Measurements from ENCODE around the gene PXMP4. TPM values are rescaled to one million over a fixed set of nuclear protein-coding genes. Genes with fewer than 3 reads are reported as not detected.

PXMP4 gene
- total and polyA plus RNA-seq, 9 of the 15 experiments (the other 6 are each of a cell fraction or from before 2014, with no cell fraction given) = 4.8 to 29.1 (median 6.8) TPM

DNA sequence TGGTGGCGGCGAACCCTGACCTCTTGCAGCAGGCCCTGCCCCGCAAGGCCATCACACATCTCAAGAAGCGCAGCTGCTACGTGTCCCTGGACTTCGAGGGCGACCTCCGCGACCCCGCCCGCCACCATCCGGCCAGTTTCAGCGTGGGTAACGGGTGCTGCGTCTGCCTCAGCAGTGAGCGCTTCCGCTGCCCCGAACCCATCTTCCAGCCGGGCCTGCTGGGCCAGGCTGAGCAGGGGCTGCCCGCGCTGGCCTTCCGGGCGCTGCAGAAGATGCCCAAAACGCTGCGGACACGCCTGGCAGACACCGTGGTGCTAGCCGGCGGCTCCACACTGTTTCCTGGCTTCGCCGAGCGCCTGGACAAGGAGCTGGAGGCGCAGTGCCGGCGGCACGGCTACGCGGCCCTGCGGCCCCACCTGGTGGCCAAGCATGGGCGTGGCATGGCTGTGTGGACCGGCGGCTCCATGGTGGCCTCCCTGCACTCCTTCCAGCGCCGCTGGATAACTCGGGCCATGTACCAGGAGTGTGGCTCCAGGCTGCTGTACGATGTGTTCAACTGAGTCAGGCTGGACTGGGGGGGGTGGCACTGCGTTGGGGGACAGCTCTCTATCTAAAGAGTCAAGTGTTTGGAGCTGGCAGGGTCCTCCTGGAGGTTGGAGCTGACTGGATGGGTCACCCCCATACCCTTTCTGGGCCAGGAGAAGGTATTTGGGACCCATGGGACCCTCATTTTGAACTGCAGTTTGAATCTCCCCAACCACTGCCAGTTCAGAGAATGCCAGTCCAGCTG lies 52.2 kb downstream of the PXMP4 start (continued):
- TF ChIP-seq, protein P1, sequence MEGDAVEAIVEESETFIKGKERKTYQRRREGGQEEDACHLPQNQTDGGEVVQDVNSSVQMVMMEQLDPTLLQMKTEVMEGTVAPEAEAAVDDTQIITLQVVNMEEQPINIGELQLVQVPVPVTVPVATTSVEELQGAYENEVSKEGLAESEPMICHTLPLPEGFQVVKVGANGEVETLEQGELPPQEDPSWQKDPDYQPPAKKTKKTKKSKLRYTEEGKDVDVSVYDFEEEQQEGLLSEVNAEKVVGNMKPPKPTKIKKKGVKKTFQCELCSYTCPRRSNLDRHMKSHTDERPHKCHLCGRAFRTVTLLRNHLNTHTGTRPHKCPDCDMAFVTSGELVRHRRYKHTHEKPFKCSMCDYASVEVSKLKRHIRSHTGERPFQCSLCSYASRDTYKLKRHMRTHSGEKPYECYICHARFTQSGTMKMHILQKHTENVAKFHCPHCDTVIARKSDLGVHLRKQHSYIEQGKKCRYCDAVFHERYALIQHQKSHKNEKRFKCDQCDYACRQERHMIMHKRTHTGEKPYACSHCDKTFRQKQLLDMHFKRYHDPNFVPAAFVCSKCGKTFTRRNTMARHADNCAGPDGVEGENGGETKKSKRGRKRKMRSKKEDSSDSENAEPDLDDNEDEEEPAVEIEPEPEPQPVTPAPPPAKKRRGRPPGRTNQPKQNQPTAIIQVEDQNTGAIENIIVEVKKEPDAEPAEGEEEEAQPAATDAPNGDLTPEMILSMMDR (IDR thresholded peaks at IDR 0.05 in 2 of 3, conservative IDR thresholded peaks at IDR 0.05 in 1 of 3; ENCODE audit: insufficient read depth in 2 of 3, low read depth in 1 of 3, low read length in 3 of 3) = peak; percentile 57 to 78 (median 77)

DNA sequence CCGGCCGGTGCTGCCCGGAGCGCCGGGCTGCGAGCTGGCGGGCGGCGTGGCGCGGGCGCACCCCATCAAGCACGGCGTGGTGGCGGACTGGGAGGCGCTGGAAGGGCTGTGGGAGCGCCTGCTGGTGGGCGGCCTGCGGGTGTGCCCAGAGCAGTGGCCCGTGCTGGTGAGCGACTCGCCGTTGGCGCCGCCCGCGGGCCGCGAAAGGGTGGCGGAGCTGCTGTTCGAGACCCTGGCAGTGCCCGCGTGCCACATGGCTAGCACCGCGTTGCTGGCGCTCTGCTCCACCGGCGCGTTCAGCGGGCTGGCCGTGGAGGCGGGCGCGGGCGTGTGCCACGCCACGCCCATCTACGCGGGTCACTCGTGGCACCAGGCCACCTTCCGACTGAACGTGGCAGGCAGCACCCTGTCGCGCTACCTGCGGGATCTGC lies 52.9 kb downstream of the PXMP4 start:
- Histone ChIP-seq H4K20me1 (replicated peaks; ENCODE audit: control insufficient read depth, insufficient read depth, low read length) (peaks cover 7% of the 10 kb centered on the region; the same call in 1 of the 2 replicates), H3K79me2 (ENCODE audit: control insufficient read depth, insufficient read depth, low read length) (peaks cover 28% of the 10 kb centered on the region), H3K9me3 (replicated peaks; ENCODE audit: control insufficient read depth, insufficient read depth, low read depth, low read length) (no peaks in the 10 kb centered on the region), H2AFZ (ENCODE audit: low read depth, low read length) (no peak overlapping the region), H3K4me1 (replicated peaks in 1 of 2; ENCODE audit: control insufficient read depth in 2 of 2, insufficient read depth in 2 of 2, low read length in 2 of 2) (peaks cover 24 to 62% of the 10 kb centered on the region in 2 experiments), H3K9me1 (ENCODE audit: control insufficient read depth, insufficient read depth, low read length) (peaks cover 5% of the 10 kb centered on the region), H3K4me2 (ENCODE audit: insufficient read depth, low read length) (no peak overlapping the region), H3K4me3 (no peak overlapping the region), H3K36me3 (ENCODE audit: control insufficient read depth, insufficient read depth, low read length) (peaks cover 51% of the 10 kb centered on the region), H3K27me3 (ENCODE audit: control insufficient read depth in 2 of 2, insufficient read depth in 2 of 2, low read length in 2 of 2) (no peaks in the 10 kb centered on the region), H3K9ac (ENCODE audit: insufficient read depth in 1 of 2, low read depth in 2 of 2, low read length in 2 of 2) (no peak overlapping the region; a peak in 1 of 4 replicates), H3K27ac (ENCODE audit: extremely low read depth, low read depth, low read length) (no peak overlapping the region)
- CTCF ChIA-PET (ENCODE audit: low intra/inter-chr PET ratio) = no interaction called here
- no TSS peak for BruUV-seq (replicated peaks)
- POLR2A ChIA-PET = interaction anchor here (0.5 to 5.4 kb wide), 9 partner anchors 8 to 401 kb away, joined by 3 to 51 read pairs (median 4); partner anchors contain the start of gene PXMP4
- in situ Hi-C loops (cut with MboI) = loop anchor here (5.0 kb wide), 1 partner anchor 60 kb away; no protein-coding TSS in a partner anchor
- no peak for TF ChIP-seq ZNF699 (CRISPR knock-in tag; IDR thresholded peaks at IDR 0.05; ENCODE audit: insufficient replicate concordance)
- TF ChIP-seq SIN3B (IDR thresholded peaks at IDR 0.05; ENCODE audit: low read depth) = 0 out of 2 replicates have a peak, but pooled peaks have one; percentile 16
- TF ChIP-seq HNRNPL (IDR thresholded peaks at IDR 0.05; ENCODE audit: low read depth, low read length) = peak; percentile 98
- TF ChIP-seq, protein P2, sequence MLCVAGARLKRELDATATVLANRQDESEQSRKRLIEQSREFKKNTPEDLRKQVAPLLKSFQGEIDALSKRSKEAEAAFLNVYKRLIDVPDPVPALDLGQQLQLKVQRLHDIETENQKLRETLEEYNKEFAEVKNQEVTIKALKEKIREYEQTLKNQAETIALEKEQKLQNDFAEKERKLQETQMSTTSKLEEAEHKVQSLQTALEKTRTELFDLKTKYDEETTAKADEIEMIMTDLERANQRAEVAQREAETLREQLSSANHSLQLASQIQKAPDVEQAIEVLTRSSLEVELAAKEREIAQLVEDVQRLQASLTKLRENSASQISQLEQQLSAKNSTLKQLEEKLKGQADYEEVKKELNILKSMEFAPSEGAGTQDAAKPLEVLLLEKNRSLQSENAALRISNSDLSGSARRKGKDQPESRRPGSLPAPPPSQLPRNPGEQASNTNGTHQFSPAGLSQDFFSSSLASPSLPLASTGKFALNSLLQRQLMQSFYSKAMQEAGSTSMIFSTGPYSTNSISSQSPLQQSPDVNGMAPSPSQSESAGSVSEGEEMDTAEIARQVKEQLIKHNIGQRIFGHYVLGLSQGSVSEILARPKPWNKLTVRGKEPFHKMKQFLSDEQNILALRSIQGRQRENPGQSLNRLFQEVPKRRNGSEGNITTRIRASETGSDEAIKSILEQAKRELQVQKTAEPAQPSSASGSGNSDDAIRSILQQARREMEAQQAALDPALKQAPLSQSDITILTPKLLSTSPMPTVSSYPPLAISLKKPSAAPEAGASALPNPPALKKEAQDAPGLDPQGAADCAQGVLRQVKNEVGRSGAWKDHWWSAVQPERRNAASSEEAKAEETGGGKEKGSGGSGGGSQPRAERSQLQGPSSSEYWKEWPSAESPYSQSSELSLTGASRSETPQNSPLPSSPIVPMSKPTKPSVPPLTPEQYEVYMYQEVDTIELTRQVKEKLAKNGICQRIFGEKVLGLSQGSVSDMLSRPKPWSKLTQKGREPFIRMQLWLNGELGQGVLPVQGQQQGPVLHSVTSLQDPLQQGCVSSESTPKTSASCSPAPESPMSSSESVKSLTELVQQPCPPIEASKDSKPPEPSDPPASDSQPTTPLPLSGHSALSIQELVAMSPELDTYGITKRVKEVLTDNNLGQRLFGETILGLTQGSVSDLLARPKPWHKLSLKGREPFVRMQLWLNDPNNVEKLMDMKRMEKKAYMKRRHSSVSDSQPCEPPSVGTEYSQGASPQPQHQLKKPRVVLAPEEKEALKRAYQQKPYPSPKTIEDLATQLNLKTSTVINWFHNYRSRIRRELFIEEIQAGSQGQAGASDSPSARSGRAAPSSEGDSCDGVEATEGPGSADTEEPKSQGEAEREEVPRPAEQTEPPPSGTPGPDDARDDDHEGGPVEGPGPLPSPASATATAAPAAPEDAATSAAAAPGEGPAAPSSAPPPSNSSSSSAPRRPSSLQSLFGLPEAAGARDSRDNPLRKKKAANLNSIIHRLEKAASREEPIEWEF (CRISPR knock-in tag; IDR thresholded peaks at IDR 0.05) = no peak
- peak; percentile 35; the same call in 1 of the 2 replicates for TF ChIP-seq RBFOX2 (IDR thresholded peaks at IDR 0.05; ENCODE audit: low read depth, low read length)
- FAIRE-seq (no peak), DNase-seq (ENCODE audit: extremely low read depth in 1 of 4, low spot score in 3 of 4) (no peak), ATAC-seq (no peak)
- WGBS (ENCODE audit: insufficient coverage, low coverage, missing lambda C conversion rate) = 97% methylated on average over 17 of the region's 55 CpGs
- intact Hi-C loops (cut with micrococcal nuclease) = loop anchor here (2.0 kb wide), 1 partner anchor 66 kb away; no protein-coding TSS in a partner anchor
